GM12872 (cell line): Measurements from ENCODE around the gene ADAMTSL5.

Experiments used
- TF ChIP-seq, protein P1 (sequence below): IDR thresholded peaks from 3 replicates; pipeline ENCODE4 v1.5.1; 2011; ENCODE audit warnings: low read depth, mild to moderate bottlenecking, low read length, moderate library complexity; ENCODE audit not compliant: insufficient read depth

Gene ADAMTSL5

DNA sequence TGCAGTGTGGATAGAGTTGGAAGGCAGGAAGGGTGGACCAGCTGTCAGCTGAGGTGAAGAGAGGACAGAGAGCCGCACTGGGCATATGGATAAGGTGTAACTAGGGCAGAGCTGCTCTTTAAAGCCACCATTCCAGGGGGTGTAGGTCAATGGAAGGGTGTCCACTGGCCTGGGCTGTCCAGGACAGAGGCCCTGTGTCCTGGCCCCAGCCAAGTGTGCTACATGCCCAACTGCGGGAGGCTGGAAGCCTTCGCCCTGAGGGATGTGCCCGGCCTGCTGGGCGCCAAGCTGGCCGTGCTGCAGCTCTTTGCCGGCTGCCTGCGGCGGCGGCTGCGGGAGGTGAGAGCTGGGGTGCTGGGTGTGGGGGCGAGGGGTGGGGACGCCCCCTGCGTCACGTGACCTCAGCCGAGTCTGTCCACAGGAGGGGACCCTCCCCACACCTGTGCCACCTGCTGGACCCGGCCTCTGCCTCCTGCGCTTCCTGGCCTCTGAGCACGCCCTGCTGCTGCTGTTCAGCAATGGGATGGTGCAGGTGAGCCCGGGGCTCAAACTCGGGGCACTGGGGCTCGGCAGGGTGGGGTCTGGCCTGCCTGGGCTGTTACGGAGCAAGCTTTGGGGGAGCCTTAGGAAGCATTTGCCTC lies 20.8 kb upstream of the ADAMTSL5 start:
- TF ChIP-seq, protein P1, sequence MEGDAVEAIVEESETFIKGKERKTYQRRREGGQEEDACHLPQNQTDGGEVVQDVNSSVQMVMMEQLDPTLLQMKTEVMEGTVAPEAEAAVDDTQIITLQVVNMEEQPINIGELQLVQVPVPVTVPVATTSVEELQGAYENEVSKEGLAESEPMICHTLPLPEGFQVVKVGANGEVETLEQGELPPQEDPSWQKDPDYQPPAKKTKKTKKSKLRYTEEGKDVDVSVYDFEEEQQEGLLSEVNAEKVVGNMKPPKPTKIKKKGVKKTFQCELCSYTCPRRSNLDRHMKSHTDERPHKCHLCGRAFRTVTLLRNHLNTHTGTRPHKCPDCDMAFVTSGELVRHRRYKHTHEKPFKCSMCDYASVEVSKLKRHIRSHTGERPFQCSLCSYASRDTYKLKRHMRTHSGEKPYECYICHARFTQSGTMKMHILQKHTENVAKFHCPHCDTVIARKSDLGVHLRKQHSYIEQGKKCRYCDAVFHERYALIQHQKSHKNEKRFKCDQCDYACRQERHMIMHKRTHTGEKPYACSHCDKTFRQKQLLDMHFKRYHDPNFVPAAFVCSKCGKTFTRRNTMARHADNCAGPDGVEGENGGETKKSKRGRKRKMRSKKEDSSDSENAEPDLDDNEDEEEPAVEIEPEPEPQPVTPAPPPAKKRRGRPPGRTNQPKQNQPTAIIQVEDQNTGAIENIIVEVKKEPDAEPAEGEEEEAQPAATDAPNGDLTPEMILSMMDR: no peak

DNA sequence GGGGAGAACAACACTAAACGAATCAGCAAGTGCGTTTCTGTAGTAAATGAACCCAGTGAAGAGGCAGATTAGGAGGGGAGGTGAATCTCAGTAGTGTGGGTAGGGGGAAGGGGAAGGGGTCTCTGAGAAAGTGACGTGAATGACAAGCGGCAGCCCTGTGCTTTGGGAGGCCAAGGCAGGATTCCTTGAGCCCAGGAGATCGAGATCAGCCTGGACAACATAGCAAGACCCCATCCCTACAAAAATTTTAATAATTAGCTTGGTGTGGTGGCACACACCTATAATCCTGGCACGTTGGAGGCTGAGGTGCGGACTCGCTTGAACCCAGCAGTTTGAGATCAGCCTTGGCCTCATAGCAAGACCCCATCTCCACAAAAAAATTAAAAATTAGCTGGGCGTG lies 19.2 kb upstream of the ADAMTSL5 start:
- TF ChIP-seq, protein P1: no peak

DNA sequence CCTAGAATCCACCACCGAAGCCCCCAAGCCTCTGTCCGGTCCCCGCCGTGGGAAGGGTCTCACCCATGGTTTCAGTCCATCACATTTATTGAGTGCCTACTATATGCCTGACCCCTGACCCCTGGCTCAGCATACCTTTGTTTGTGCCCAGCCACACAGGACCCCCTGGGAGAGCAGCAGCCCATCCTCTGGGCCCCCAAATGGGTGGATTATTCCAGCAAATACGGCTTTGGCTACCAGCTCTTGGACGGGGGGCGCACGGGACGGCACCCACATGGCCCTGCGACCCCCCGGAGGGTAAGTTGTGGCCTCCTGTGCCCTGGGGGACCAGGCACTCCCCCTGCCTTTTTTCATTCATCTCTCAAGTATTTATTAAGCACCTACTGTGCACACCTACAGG lies 18.8 kb upstream of the ADAMTSL5 start:
- TF ChIP-seq, protein P1: no peak

DNA sequence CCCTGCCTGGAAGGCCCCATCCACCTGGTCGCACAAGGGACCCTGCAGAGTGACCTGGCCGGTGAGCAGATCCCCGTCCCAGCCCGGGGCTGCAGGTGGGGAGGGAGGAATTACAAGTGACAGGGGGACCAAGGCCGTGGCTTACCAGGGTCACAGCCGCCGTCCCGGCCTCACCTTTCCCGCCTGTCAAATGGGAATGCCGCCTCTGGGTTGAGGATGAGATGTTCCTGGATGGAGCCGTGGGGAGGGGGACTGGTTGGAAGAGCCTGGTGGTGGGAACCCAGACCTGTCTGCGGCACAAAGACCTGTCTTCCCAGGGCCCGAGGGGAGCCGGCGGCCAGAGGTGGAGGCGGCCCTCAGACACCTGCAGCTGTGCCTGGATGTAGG lies 16.6 kb upstream of the ADAMTSL5 start:
- TF ChIP-seq, protein P1: no peak

DNA sequence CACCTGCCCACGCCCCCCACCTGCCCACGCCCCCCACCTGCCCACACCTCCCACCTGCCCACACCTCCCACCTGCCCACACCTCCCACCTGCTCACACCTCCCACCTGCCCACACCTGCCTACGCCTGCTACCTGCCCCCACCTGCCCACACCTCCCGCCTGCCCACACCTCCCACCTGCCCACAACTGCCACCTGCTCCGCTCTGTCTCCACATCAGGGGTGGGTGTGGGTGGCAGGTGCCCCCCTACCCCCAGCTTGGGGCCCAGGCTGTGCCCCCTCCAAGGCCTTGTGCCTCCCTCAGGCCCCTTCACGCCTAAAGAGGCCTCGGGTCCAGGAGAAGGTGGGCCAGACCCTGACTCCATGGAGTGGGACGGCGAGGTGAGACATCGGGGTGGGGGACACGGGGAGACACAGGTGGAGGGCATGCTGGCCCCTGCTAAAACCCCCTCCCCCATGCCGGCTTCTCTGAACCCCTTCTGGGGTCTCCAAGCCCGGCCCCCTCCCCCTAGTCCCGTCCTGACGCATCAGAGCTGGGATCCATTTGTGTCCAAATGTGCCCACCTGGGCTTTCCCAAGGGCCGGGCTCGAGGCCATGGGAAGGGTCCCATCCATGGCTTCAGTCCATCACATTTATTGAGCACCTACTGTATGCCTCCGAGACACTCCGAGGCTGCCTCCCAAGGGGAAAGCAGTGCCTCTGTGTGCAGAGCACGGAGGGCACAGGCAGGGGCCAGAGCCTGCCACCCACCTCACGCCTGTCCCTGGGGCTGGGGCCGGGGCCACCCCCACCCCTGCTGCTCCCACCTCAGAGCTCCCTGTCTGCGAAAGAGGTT lies 16.0 kb upstream of the ADAMTSL5 start:
- TF ChIP-seq, protein P1: no peak

DNA sequence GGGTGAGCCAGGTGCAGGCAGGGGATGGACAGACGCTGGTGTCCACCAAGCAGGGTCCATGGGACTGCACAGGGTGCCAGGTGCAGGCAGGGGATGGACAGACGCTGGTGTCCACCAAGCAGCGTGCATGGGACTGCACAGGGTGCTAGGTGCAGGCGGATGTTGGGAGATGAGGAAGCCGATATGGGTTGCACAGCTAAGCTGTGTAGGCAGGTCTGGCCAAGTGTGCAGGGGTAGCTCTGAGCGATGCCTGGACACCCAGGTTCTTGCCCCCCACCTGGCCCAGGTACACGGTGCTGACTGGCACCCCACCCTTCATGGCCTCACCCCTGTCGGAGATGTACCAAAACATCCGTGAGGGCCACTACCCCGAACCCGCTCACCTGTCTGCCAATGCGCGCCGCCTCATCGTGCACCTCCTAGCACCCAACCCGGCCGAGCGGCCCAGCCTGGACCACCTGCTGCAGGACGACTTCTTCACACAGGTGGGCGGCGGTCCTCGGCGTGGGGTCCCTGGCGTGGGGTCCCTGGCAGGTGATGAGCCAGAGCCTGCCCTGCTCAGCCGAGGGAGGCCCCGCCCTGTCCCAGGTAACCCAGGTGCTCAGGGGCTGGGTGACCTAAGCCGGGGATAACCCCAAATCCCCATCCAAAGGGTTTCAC lies 15.0 kb upstream of the ADAMTSL5 start:
- TF ChIP-seq, protein P1: no peak

DNA sequence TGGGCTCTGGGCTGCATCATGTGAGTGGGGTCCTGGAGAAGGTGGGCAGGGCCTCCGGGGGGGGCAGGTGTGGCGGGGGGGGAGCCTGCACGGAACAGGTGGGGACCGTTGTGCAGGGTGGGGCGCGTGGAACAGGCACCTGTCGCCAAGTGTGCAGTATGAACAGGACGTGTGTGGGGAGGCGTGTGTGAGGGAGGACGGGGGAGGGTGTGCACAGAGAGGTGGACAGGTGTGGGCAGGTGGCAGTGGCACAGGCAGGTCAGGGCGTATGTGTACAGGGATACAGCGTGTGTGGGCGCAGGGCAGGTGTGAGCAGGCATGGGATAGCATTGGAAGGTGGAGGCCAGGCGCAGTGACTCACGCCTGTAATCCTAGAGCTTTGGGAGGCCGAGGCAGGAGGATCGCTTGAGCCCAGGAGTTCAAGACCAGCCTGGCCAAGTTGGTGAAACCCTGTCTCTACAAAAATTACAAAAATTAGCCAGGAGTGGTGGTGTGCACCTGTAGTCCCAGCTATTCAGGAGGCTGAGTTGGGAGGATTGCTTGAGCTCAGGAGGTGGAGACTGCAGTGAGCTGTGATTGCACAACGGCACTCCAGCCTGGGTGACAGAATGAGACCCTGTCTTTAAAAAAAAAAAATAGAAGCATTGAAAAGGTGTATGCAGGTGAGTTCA lies 14.3 kb upstream of the ADAMTSL5 start:
- TF ChIP-seq, protein P1: no peak
